HuH-7 (cell line): ENCODE measurements around the gene FAM177B.
"Not testable (repeated sequence)": the region's sequence is repeated elsewhere in the genome, so short reads cannot be mapped to it uniquely, and the experiment has no call there.

ENCODE experiments used
- DNase-seq: peaks from one replicate; pipeline ENCODE4 v3.0.0; 2011; ENCODE audit warnings: low spot score

The FAM177B gene

GRCh38 chr1:222739929-222740328 is 2.9 kb downstream of the FAM177B start:
- DNase-seq, result no peak

- DNase-seq, result not testable (repeated sequence)
Observed at GRCh38 chr1:222741630-222742457, 4.8 kb downstream of the FAM177B start.

GRCh38 chr1:222749927-222750326 is 12.9 kb downstream of the FAM177B start:
- DNase-seq, result no peak

- DNase-seq, result no peak
Observed at GRCh38 chr1:222750651-222751050, 13.6 kb downstream of the FAM177B start.

GRCh38 chr1:222751255-222751654 is 14.3 kb downstream of the FAM177B start:
- DNase-seq, result no peak

- DNase-seq, result no peak
Observed at GRCh38 chr1:222754366-222755139, 17.6 kb downstream of the FAM177B start.

GRCh38 chr1:222757646-222758268 is 20.8 kb downstream of the FAM177B start:
- no peak for DNase-seq

- no peak for DNase-seq
Observed at GRCh38 chr1:222759451-222760035, 22.5 kb downstream of the FAM177B start.

GRCh38 chr1:222761083-222761482 is 24.1 kb downstream of the FAM177B start:
- DNase-seq, result no peak

- not testable (repeated sequence) for DNase-seq
Observed at GRCh38 chr1:222762178-222762577, 25.2 kb downstream of the FAM177B start.

- no peak for DNase-seq
Observed at GRCh38 chr1:222767152-222767571, 30.2 kb downstream of the FAM177B start.

GRCh38 chr1:222768592-222768991 is 31.6 kb downstream of the FAM177B start:
- no peak for DNase-seq

- DNase-seq, result no peak
Observed at GRCh38 chr1:222769181-222769580, 32.2 kb downstream of the FAM177B start.

- DNase-seq, result no peak
Observed at GRCh38 chr1:222769971-222770620, 33.1 kb downstream of the FAM177B start.

- no peak for DNase-seq
Observed at GRCh38 chr1:222772996-222773379, 36.0 kb downstream of the FAM177B start.

GRCh38 chr1:222777463-222777862 is 40.5 kb downstream of the FAM177B start:
- no peak for DNase-seq

GRCh38 chr1:222777977-222778376 is 41.0 kb downstream of the FAM177B start:
- DNase-seq, result no peak

- DNase-seq, result no peak
Observed at GRCh38 chr1:222781251-222781650, 44.2 kb downstream of the FAM177B start.

GRCh38 chr1:222783051-222783450 is 46.0 kb downstream of the FAM177B start:
- DNase-seq, result no peak

- DNase-seq, result no peak
Observed at GRCh38 chr1:222784371-222784770, 47.4 kb downstream of the FAM177B start.

GRCh38 chr1:222784916-222785315 is 47.9 kb downstream of the FAM177B start:
- DNase-seq, result no peak

GRCh38 chr1:222785529-222785928 is 48.5 kb downstream of the FAM177B start:
- no peak for DNase-seq
